Measurements from ENCODE around the gene CRIM1. TPM values are rescaled to one million over a fixed set of nuclear protein-coding genes. Genes with fewer than 3 reads are reported as not detected.

The CRIM1 gene
- total RNA-seq, 2 donors from 2014 or later = 26.7 to 26.9 TPM

DNA sequence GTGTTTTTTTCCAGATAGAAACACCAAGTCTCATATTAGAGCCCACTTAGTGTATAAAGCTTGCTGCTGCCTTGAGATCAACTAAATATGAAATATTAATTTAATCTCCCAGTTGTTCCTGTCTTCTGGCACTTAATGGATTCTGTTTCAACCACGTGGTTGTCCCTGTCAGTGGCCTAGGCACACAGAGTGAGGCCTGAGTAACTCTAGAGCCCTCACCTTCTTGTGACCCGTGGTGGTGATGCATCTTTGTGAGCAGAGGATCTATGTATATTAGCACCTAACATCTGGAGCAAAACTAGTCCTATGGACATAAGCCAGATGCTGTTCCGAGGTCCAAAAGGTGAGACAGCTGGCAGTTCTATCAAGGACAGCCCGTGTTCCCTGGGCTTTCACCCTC lies 167.6 kb downstream of the CRIM1 start:
- H3K4me3 Mint-ChIP-seq = no peak overlapping the region
- peaks cover 7% of the 10 kb centered on the region for H3K4me1 ChIP-seq (ENCODE audit: control insufficient read depth, insufficient read depth, low read length)
- 89 to 96% methylated on average over 3 to 4 of the region's 4 CpGs for WGBS, 2 experiments (ENCODE audit: insufficient coverage in 1 of 2, insufficient read length in 1 of 2)
- H3K27me3 ChIP-seq (ENCODE audit: control insufficient read depth, insufficient read depth, low read length, poor library complexity, severe bottlenecking) = no peaks in the 10 kb centered on the region
- H3K36me3 Mint-ChIP-seq (ENCODE audit: low read depth) = peaks cover 38% of the 10 kb centered on the region
- no peaks in the 10 kb centered on the region for H3K9me3 ChIP-seq (ENCODE audit: control insufficient read depth, low read length)
- H3K36me3 ChIP-seq (ENCODE audit: control insufficient read depth, insufficient read depth, low read length) = peaks cover 81% of the 10 kb centered on the region
- DNase-seq = no peak
- H3K4me3 ChIP-seq (ENCODE audit: low read length) = no peak overlapping the region
- no peak overlapping the region for H3K27ac ChIP-seq (ENCODE audit: low read depth, low read length)
- H3K27ac Mint-ChIP-seq = no peak overlapping the region
- peaks cover 5% of the 10 kb centered on the region for H3K4me1 Mint-ChIP-seq
- no peaks in the 10 kb centered on the region for H3K27me3 Mint-ChIP-seq (ENCODE audit: insufficient read depth)
- TF ChIP-seq, protein P1, sequence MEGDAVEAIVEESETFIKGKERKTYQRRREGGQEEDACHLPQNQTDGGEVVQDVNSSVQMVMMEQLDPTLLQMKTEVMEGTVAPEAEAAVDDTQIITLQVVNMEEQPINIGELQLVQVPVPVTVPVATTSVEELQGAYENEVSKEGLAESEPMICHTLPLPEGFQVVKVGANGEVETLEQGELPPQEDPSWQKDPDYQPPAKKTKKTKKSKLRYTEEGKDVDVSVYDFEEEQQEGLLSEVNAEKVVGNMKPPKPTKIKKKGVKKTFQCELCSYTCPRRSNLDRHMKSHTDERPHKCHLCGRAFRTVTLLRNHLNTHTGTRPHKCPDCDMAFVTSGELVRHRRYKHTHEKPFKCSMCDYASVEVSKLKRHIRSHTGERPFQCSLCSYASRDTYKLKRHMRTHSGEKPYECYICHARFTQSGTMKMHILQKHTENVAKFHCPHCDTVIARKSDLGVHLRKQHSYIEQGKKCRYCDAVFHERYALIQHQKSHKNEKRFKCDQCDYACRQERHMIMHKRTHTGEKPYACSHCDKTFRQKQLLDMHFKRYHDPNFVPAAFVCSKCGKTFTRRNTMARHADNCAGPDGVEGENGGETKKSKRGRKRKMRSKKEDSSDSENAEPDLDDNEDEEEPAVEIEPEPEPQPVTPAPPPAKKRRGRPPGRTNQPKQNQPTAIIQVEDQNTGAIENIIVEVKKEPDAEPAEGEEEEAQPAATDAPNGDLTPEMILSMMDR (conservative IDR thresholded peaks at IDR 0.05) = no peak
- no peaks in the 10 kb centered on the region for H3K9me3 Mint-ChIP-seq
- no peak overlapping the region for H3K9ac ChIP-seq (ENCODE audit: extremely low read depth, low read length, poor library complexity, severe bottlenecking)

DNA sequence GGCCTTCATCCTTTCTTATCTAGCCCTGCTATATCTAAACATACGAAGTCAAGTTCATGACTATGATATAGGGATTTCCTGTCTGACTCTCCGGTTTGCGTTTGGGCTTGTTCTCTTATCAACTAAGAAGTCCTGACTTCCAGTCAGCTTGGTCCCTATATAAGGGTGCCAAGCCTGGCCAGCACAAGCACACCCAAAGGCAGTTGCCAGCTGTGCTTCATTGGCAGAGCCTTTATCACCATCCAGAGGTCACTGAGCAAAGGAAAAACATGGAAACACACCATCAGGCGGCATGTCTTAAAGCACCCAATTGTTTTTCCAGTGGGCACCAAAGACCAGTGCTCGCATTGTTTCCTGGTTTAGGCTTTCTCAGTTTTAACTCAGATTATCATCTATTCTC lies 169.7 kb downstream of the CRIM1 start:
- Histone ChIP-seq H3K4me3 (ENCODE audit: low read length) (no peak overlapping the region), H3K9ac (ENCODE audit: extremely low read depth, low read length, poor library complexity, severe bottlenecking) (no peak overlapping the region), H3K9me3 (ENCODE audit: control insufficient read depth, low read length) (no peaks in the 10 kb centered on the region), H3K27me3 (ENCODE audit: control insufficient read depth, insufficient read depth, low read length, poor library complexity, severe bottlenecking) (no peaks in the 10 kb centered on the region), H3K4me1 (ENCODE audit: control insufficient read depth, insufficient read depth, low read length) (peaks cover 16% of the 10 kb centered on the region), H3K36me3 (ENCODE audit: control insufficient read depth, insufficient read depth, low read length) (peaks cover 62% of the 10 kb centered on the region), H3K27ac (ENCODE audit: low read depth, low read length) (no peak overlapping the region)
- Mint-ChIP-seq H3K27ac (no peak overlapping the region), H3K4me1 (peaks cover 25% of the 10 kb centered on the region), H3K27me3 (ENCODE audit: insufficient read depth) (no peaks in the 10 kb centered on the region), H3K36me3 (ENCODE audit: low read depth) (peaks cover 23% of the 10 kb centered on the region), H3K4me3 (no peak overlapping the region), H3K9me3 (no peaks in the 10 kb centered on the region)
- DNase-seq = no peak
- 93 to 97% methylated on average over 5 of the region's 5 CpGs for WGBS, 2 experiments (ENCODE audit: insufficient coverage in 1 of 2, insufficient read length in 1 of 2)
- TF ChIP-seq, protein P1 (conservative IDR thresholded peaks at IDR 0.05) = no peak

DNA sequence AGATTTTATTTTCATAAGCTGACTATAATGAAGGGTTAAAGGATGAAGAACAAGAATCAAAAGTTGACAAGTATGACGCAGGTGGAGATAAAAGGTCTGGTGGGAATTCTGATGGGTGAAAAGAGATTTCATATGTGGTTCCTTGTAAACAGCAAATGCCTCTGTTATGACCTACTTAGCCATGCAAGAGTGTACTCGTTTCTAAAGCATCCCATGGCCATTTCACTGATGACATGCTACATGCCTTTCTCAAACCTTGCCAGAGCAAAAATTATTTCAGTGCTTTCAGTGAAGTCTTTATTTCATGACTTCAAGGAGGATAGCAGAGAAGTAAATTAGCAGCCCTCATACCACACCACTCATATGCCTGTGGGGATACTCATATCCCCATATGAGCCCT lies 170.6 kb downstream of the CRIM1 start:
- H3K27ac ChIP-seq (ENCODE audit: low read depth, low read length) = no peak overlapping the region
- WGBS, 2 experiments (ENCODE audit: insufficient coverage in 1 of 2, insufficient read length in 1 of 2) = 83 to 96% methylated on average over 1 to 2 of the region's 2 CpGs
- peaks cover 24% of the 10 kb centered on the region for H3K4me1 ChIP-seq (ENCODE audit: control insufficient read depth, insufficient read depth, low read length)
- H3K27me3 ChIP-seq (ENCODE audit: control insufficient read depth, insufficient read depth, low read length, poor library complexity, severe bottlenecking) = no peaks in the 10 kb centered on the region
- H3K4me1 Mint-ChIP-seq = peaks cover 35% of the 10 kb centered on the region
- H3K27me3 Mint-ChIP-seq (ENCODE audit: insufficient read depth) = no peaks in the 10 kb centered on the region
- no peaks in the 10 kb centered on the region for H3K9me3 ChIP-seq (ENCODE audit: control insufficient read depth, low read length)
- H3K4me3 ChIP-seq (ENCODE audit: low read length) = no peak overlapping the region
- no peak overlapping the region for H3K4me3 Mint-ChIP-seq
- no peak overlapping the region for H3K27ac Mint-ChIP-seq
- no peak for DNase-seq
- TF ChIP-seq, protein P1 (conservative IDR thresholded peaks at IDR 0.05) = no peak
- peaks cover 22% of the 10 kb centered on the region for H3K36me3 Mint-ChIP-seq (ENCODE audit: low read depth)
- H3K9ac ChIP-seq (ENCODE audit: extremely low read depth, low read length, poor library complexity, severe bottlenecking) = no peak overlapping the region
- H3K9me3 Mint-ChIP-seq = no peaks in the 10 kb centered on the region
- peaks cover 57% of the 10 kb centered on the region for H3K36me3 ChIP-seq (ENCODE audit: control insufficient read depth, insufficient read depth, low read length)

Measured in endodermal cell (in vitro differentiated cells).